Prostate gland (tissue), 2 donors: ENCODE measurements around the gene HAUS1. TPM values are rescaled to one million over a fixed set of nuclear protein-coding genes. Genes with fewer than 3 reads are reported as not detected.

Experiments
- DNase-seq: peaks from one replicate; pipeline ENCODE4 v3.0.0-alpha.2; 2019; ENCODE audit warnings: low spot score
- H3K27ac ChIP-seq, 2 donors: fragments of 200-600 bp; sonication (generic); 2 replicates each; pipeline ENCODE4 v1.5.1; 2017 to 2019
- H3K27me3 ChIP-seq: fragments of 200-600 bp; sonication (generic); replicated peaks from 2 replicates; pipeline ENCODE4 v1.5.1; 2019; ENCODE audit not compliant: insufficient read depth
- H3K36me3 ChIP-seq, 2 donors: fragments of 200-600 bp; sonication (generic); 1 replicate in 1 of 2; 2 replicates in 1 of 2; pipeline versions ENCODE4 v1.5.1 to v1.8.1; 2017 to 2019
- H3K4me1 ChIP-seq: fragments of 200-600 bp; sonication (generic); replicated peaks from 2 replicates; pipeline ENCODE4 v1.5.1; 2019
- H3K4me3 ChIP-seq, 2 donors: fragments of 200-600 bp; sonication (generic); 2 replicates each; pipeline ENCODE4 v1.5.1; 2017 to 2019
- H3K9me3 ChIP-seq: fragments of 200-600 bp; sonication (generic); 2 replicates; pipeline ENCODE4 v1.5.1; 2017
- POLR2A ChIP-seq: fragments of 450-650 bp; IDR thresholded peaks from one replicate; pipeline ENCODE4 v1.6.1; 2016; ENCODE audit warnings: antibody characterized with exemption, mild to moderate bottlenecking
- POLR2AphosphoS5 ChIP-seq: sonication (generic); formaldehyde crosslinking; IDR thresholded peaks from one replicate; pipeline ENCODE4 v1.6.1; 2017; ENCODE audit warnings: antibody characterized with exemption
- WGBS: methylation state at CpG from one replicate; pipeline ENCODE4 v1.1.5; 2018; 5-methylcytosine and 5-hydroxymethylcytosine counted together
- intact Hi-C: fragments of 100-400 bp; cut with DNase I; formaldehyde crosslinking; loops from one replicate; pipeline ENCODE4 v1.14.2; 2022
- total RNA-seq, 2 donors: library from RNA; depleted of rRNA; stranded (reverse); fragments of >200 nt; gene quantifications; one replicate each; pipeline ENCODE4 v1.1.0, GENCODE V29; 2016
- TF ChIP-seq, protein P1 (sequence below), 4 experiments: fragments of 200-600 bp in 2 of 4; fragments of 450-650 bp in 2 of 4; sonication (generic) in 2 of 4; IDR thresholded peaks; 1 replicate in 3 of 4; 2 replicates in 1 of 4; pipeline ENCODE4 v1.5.1; 2016 to 2019; ENCODE audit warnings: antibody characterized with exemption in 4 of 4, mild to moderate bottlenecking in 2 of 4, moderate library complexity in 2 of 4

The HAUS1 gene
- total RNA-seq, 2 donors from 2014 or later: 19.9 to 26.9 TPM

DNA sequence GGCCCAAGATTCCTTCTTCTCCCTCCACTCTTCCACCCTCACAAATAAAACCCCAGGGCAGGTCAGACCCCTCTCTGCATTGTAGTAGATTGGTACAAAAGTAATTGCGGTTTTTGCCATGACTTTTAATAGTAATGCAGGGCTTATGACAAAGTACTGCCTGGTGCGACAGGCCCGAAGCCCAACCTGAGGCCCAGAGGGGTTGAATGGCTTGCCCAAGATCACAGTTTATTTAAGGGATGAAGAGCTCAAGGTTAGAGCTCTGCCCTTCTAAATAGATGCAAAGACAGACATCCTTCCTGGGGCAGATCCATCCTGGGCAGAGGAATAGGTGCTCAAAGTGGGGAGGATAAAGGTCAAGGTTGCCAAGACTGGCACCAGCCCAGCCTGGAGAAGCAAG lies 31.2 kb upstream of the HAUS1 start:
- 87% methylated on average over 3 of the region's 3 CpGs for WGBS
- Histone ChIP-seq H3K36me3 (no peaks in the 10 kb centered on the region), H3K27me3 (no peaks in the 10 kb centered on the region), H3K27ac (no peak overlapping the region), H3K4me3 (no peak overlapping the region), H3K9me3 (no peaks in the 10 kb centered on the region), H3K4me1 (no peaks in the 10 kb centered on the region)
- DNase-seq: no peak
- TF ChIP-seq, protein P1, sequence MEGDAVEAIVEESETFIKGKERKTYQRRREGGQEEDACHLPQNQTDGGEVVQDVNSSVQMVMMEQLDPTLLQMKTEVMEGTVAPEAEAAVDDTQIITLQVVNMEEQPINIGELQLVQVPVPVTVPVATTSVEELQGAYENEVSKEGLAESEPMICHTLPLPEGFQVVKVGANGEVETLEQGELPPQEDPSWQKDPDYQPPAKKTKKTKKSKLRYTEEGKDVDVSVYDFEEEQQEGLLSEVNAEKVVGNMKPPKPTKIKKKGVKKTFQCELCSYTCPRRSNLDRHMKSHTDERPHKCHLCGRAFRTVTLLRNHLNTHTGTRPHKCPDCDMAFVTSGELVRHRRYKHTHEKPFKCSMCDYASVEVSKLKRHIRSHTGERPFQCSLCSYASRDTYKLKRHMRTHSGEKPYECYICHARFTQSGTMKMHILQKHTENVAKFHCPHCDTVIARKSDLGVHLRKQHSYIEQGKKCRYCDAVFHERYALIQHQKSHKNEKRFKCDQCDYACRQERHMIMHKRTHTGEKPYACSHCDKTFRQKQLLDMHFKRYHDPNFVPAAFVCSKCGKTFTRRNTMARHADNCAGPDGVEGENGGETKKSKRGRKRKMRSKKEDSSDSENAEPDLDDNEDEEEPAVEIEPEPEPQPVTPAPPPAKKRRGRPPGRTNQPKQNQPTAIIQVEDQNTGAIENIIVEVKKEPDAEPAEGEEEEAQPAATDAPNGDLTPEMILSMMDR (IDR thresholded peaks at IDR 0.05): no peak
- TF ChIP-seq POLR2AphosphoS5 (no peak), POLR2A (no peak)
- intact Hi-C loops: loop anchor here (10.0 kb wide), 4 partner anchors 98 to 448 kb away; no protein-coding TSS in a partner anchor

DNA sequence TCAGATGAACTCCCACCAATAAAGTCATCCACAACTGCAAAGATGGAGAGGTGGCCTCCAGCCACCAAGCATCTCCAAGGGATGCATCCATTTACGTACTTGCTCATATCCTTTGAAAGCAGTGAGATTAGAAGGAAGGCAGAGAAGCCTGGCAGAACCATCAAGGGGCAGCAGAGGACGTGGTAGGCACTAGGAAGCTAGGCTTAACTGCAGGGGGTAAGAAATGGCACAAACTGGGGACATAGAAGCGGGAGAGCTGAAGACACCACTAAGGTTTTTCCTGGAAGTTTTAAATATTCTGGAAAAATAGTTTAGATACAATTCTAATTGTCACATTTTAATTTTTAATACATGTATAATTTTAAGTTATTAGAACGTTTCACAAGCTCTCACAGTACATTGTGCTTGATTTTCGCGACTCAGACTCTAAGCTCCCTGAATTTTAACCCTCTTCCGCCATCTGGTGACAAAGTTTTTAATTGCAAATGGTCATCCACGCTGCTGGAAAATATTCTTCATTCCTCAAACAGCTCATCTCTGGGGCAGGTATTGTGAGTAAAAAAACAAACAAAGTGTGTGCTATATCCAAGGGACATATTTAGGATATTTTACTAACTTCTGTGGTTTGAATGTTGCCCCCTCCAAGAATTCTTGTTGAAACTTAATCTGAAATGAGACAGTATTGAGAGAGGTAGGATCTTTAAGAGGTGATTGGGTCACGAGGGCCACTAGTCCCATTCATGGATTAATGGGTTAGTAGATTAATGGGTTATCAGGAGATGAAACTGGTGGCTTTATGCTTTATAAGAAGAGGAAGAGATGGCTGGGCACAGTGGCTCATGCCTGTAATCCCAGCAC lies 30.5 kb upstream of the HAUS1 start:
- Histone ChIP-seq H3K9me3 (no peaks in the 10 kb centered on the region), H3K36me3 (no peaks in the 10 kb centered on the region), H3K27ac (no peak overlapping the region), H3K4me1 (no peaks in the 10 kb centered on the region), H3K4me3 (no peak overlapping the region), H3K27me3 (no peaks in the 10 kb centered on the region)
- TF ChIP-seq POLR2A (no peak), POLR2AphosphoS5 (peak; percentile 53)
- TF ChIP-seq, protein P1 (IDR thresholded peaks at IDR 0.05): peak in 3 of 4 experiments; percentile 64 to 75 (median 64)
- peak; percentile 63 for DNase-seq
- 22% methylated on average over 9 of the region's 9 CpGs for WGBS
- intact Hi-C loops: loop anchor here (10.0 kb wide), 4 partner anchors 99 to 449 kb away; no protein-coding TSS in a partner anchor

DNA sequence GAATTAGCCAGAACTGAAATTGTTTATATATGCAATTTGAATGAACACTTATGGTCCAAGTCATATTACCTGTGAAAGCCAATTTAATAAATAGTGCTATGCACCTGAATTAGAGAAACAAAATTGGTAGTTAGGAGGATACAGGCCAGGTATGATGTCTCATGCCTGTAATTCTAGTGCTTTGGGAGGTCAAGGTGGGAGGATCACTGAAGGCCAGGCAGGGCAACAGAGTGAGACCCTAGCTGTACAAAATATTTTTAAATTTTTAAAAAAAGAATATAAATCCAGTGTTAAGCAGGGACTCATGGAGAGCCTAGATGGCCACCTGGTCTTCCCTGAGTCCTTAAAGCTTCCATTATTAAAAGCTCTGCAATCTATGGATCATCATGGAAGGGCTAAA lies 24.8 kb upstream of the HAUS1 start:
- peaks cover 5 to 13% of the 10 kb centered on the region in 2 donors for H3K36me3 ChIP-seq
- intact Hi-C loops: loop anchor here (10.0 kb wide), 4 partner anchors 105 to 455 kb away; no protein-coding TSS in a partner anchor

DNA sequence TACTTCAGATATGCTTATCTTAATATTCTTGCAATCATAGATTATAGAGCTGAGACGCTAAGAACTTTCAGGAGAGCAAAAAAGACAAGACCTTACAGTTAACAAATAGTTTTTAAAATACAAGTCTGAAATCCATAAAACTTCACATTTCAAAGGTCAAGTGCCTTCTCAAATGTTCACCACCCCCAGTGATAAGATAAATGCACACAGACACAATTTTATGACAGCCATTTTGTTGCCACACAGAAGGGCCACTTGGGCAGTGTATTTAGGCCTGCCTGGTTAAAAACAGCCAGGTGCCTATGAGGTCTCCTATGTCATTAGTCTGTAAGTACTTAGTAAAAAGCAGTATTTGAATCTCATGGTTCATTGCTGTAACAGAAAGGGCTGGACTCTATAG lies 24.0 kb upstream of the HAUS1 start:
- Histone ChIP-seq H3K4me3 (no peak overlapping the region), H3K9me3 (no peaks in the 10 kb centered on the region), H3K27ac (no peak overlapping the region), H3K4me1 (no peaks in the 10 kb centered on the region), H3K36me3 (peaks cover 5 to 19% of the 10 kb centered on the region in 2 donors), H3K27me3 (no peaks in the 10 kb centered on the region)
- TF ChIP-seq POLR2A: no peak
- TF ChIP-seq, protein P1 (IDR thresholded peaks at IDR 0.05): no peak
- TF ChIP-seq POLR2AphosphoS5: no peak
- no peak for DNase-seq
- WGBS: 70% methylated on average over 1 of the region's 1 CpG
- intact Hi-C loops: no loop called here

More for the DNA sequence above, 24.8 kb upstream of the HAUS1 start:
- Histone ChIP-seq H3K27ac (no peak overlapping the region), H3K9me3 (no peaks in the 10 kb centered on the region), H3K4me1 (no peaks in the 10 kb centered on the region), H3K27me3 (no peaks in the 10 kb centered on the region), H3K4me3 (no peak overlapping the region)
- TF ChIP-seq, protein P1 (IDR thresholded peaks at IDR 0.05): no peak
- TF ChIP-seq POLR2AphosphoS5 (no peak), POLR2A (no peak)
- DNase-seq: no peak
